ENCODE results near the gene LIPH.

- TF ChIP-seq CTCF (IDR thresholded peaks at IDR 0.05), result no peak
- TF ChIP-seq POLR2A (IDR thresholded peaks at IDR 0.05), result no peak
These were observed 23.9 kb downstream of the LIPH start for GRCh38 chr3:185528532-185528931.
